Gastroesophageal sphincter (tissue), 3 donors: ENCODE measurements around the gene SNPH.

Source experiments
- EP300 ChIP-seq: sonication (generic); formaldehyde crosslinking; IDR thresholded peaks from one replicate; pipeline ENCODE4 v1.6.1; 2017; ENCODE audit warnings: antibody characterized with exemption, mild to moderate bottlenecking
- POLR2A ChIP-seq, 2 donors: fragments of 450-650 bp; IDR thresholded peaks; one replicate each; pipeline ENCODE4 v1.6.1; 2017; ENCODE audit warnings: antibody characterized with exemption in 2 of 2, mild to moderate bottlenecking in 2 of 2, moderate library complexity in 1 of 2
- POLR2AphosphoS5 ChIP-seq: sonication (generic); formaldehyde crosslinking; IDR thresholded peaks from one replicate; pipeline ENCODE4 v1.6.1; 2017; ENCODE audit warnings: antibody characterized with exemption
- TF ChIP-seq, protein P1 (sequence below), 4 experiments: fragments of 200-600 bp in 2 of 4; fragments of 450-650 bp in 2 of 4; sonication (generic) in 1 of 4; IDR thresholded peaks; one replicate each; pipeline ENCODE4 v1.5.1; 2017 to 2019; ENCODE audit warnings: antibody characterized with exemption in 4 of 4, mild to moderate bottlenecking in 2 of 4, moderate library complexity in 2 of 4

DNA sequence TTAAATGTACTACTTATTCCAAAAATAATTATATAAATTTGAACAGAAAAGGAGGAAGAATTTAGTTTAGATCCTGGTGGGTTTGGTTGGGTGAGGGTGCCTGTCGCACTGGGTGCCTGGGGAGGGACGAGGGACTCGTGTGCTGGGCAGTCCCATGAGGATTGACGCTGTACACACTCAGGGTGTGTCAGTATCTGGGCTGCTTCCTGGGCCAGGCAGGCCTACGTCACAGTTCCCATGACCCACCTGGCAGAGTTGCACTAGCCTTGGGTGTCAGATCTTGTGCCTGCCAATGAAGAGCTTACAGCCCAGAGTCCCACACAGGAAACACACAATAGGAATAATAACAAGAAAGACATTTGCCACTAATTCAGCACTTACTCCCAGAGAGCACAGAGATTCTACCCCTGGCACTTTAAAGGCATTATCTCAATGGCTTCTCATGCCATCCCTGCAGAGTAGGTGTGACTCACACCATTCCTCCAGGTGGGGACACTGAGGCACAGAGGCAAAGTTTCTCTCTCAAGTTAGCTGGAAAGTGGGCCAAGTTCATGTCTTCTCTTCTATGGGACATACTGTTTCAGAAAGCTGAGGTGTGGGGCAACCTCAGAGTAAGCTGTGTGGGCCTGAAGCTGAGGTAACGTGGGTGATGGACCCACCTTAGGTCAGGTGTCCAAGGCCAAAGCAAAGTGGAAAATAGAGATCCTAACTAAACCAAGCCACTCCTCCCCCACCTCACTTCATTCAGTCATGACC is 64.2 kb downstream of the SNPH start:
- no peak for TF ChIP-seq EP300
- TF ChIP-seq, protein P1, sequence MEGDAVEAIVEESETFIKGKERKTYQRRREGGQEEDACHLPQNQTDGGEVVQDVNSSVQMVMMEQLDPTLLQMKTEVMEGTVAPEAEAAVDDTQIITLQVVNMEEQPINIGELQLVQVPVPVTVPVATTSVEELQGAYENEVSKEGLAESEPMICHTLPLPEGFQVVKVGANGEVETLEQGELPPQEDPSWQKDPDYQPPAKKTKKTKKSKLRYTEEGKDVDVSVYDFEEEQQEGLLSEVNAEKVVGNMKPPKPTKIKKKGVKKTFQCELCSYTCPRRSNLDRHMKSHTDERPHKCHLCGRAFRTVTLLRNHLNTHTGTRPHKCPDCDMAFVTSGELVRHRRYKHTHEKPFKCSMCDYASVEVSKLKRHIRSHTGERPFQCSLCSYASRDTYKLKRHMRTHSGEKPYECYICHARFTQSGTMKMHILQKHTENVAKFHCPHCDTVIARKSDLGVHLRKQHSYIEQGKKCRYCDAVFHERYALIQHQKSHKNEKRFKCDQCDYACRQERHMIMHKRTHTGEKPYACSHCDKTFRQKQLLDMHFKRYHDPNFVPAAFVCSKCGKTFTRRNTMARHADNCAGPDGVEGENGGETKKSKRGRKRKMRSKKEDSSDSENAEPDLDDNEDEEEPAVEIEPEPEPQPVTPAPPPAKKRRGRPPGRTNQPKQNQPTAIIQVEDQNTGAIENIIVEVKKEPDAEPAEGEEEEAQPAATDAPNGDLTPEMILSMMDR (IDR thresholded peaks at IDR 0.05), result no peak
- TF ChIP-seq POLR2AphosphoS5, result no peak
- TF ChIP-seq POLR2A (IDR thresholded peaks at IDR 0.05), result no peak
